Activated CD4-positive, alpha-beta memory T cell treated with anti-CD3 and anti-CD28 coated beads for 36 hours (primary cell): ENCODE measurements around the gene ATP6V0D1. TPM values are rescaled to one million over a fixed set of nuclear protein-coding genes. Genes with fewer than 3 reads are reported as not detected.

Source experiments
- CTCF ChIA-PET: fragments of 350-600 bp; sonication (Branson Sonifier 250); formaldehyde crosslinking; loops from one replicate; lab custom pipeline; 2021; ENCODE audit warnings: antibody characterized with exemption, inconsistent platforms; lab: Charles Lee
- POLR2A ChIA-PET: fragments of 350-600 bp; sonication (Branson Sonifier 250); formaldehyde crosslinking; loops from one replicate; lab custom pipeline; 2021; ENCODE audit warnings: antibody characterized with exemption; lab: Charles Lee
- DNase-seq: peaks from one replicate; pipeline ENCODE4 v3.0.0-alpha.2; 2020
- H3K27ac Mint-ChIP-seq: one replicate; pipeline ENCODE4 v1.8.0; 2021; ENCODE audit warnings: mixed read lengths
- H3K27me3 Mint-ChIP-seq: one replicate; pipeline ENCODE4 v1.8.0; 2021; ENCODE audit warnings: mixed read lengths
- H3K36me3 Mint-ChIP-seq: one replicate; pipeline ENCODE4 v1.8.0; 2021; ENCODE audit warnings: mixed read lengths
- H3K4me1 Mint-ChIP-seq: one replicate; pipeline ENCODE4 v1.8.0; 2021; ENCODE audit warnings: low read depth, mixed read lengths
- H3K4me3 Mint-ChIP-seq: one replicate; pipeline ENCODE4 v1.8.0; 2021; ENCODE audit warnings: mild to moderate bottlenecking, mixed read lengths
- H3K9me3 Mint-ChIP-seq: one replicate; pipeline ENCODE4 v1.8.0; 2021; ENCODE audit warnings: mixed read lengths
- intact Hi-C: fragments of 100-400 bp; cut with micrococcal nuclease; formaldehyde crosslinking; loops from one replicate; pipeline ENCODE4 v1.15.1; 2023
- total RNA-seq, 2 experiments: library from RNA; stranded (reverse); gene quantifications; one replicate each; pipeline ENCODE4 v1.2.3, GENCODE V29; 2021

ATP6V0D1 gene
- 10 to 100 TPM; 25.0 to 26.3 TPM for total RNA-seq

GRCh38 chr16:67480833-67481560 lies at the start of gene ATP6V0D1:
Gene ATP6V0D1 (minus strand): TSS chr16:67481157. CDS start chr16:67481086, 71 bp downstream.
- ChIA-PET CTCF (interaction anchor here (0.5 to 5.7 kb wide), 33 partner anchors 10 to 463 kb away, joined by 3 to 58 read pairs (median 5); partner anchors contain the start of genes CARMIL2, CTCF, GFOD2 and PLEKHG4), POLR2A (interaction anchor here (0.7 to 1.9 kb wide), 13 partner anchors 40 to 606 kb away, joined by 3 to 7 read pairs (median 3); partner anchors contain the start of genes ACD, GFOD2 and PSMB10)
- H3K4me1 Mint-ChIP-seq, result peaks cover 43% of the 10 kb centered on the region
- H3K36me3 Mint-ChIP-seq, result peaks cover 3% of the 10 kb centered on the region
- no peaks in the 10 kb centered on the region for H3K27me3 Mint-ChIP-seq
- peak within 1 kb of the TSS; percentile 99 for H3K4me3 Mint-ChIP-seq
- no peaks in the 10 kb centered on the region for H3K9me3 Mint-ChIP-seq
- intact Hi-C loops, result loop anchor here (1.0 to 2.0 kb wide), 6 partner anchors 33 to 325 kb away; partner anchors contain the start of genes ACD, CTCF, PARD6A and RANBP10
- H3K27ac Mint-ChIP-seq, result peak within 1 kb of the TSS; percentile 97
- peak; percentile 99 for DNase-seq

DNA sequence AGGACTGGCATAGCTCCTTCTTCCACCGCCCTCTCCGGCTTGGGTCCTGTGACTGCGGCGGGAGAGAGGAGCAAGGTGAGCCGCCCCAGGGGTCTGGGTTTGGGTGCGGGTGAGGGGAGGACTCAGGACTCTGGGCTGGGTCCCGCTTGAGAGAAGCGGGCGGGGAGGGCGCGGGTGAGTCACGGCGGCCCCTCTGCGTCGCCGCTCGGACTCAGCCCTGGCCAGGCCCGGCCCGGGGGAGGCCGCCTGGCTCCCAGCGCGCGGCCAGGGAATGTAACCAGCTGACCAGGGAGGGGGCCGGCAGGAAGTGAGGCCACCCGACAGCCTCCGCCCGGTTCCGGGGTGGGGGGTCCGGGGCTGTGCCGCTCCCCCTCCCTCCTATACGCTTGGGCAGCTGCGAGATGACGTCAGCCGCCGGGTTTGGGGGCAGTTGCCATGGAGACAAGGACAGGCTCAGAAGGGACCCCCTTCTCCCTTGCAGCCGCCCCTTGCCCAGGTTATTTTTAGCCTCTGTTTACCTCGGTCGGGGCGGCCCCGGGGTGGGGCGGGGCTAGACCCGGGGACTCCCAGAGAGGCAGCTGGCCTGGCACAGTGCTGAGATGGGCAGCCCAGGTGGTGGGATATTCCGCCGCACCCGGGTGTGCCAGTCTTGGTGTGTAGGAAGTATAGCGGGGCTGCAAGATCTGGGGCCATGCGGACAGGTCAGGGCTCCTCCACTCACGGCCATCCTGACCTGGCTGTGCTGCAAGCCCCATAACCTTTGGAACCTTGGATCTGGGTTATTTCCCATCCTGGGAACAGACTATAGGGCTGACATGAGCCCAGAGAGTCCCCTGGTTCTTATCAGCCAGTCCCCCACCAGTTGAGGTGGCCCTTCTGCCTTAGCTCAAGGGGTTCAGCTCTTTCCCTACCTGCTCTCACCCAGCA lies 49.3 kb upstream of the ATP6V0D1 start:
- POLR2A ChIA-PET, result interaction anchor here (0.6 to 1.0 kb wide), 3 partner anchors 17 to 394 kb away, joined by 3 read pairs; no protein-coding TSS in a partner anchor
- Mint-ChIP-seq H3K27ac (no peak overlapping the region), H3K4me1 (peaks cover 15% of the 10 kb centered on the region), H3K4me3 (peak overlapping the region; percentile 68), H3K27me3 (peaks cover 19% of the 10 kb centered on the region), H3K36me3 (no peaks in the 10 kb centered on the region), H3K9me3 (no peaks in the 10 kb centered on the region)
- peak; percentile 30 for DNase-seq
- intact Hi-C loops, result no loop called here
- CTCF ChIA-PET, result interaction anchor here (1.9 to 10.9 kb wide), 4 partner anchors 8 to 138 kb away, joined by 4 to 106 read pairs (median 6); no protein-coding TSS in a partner anchor

DNA sequence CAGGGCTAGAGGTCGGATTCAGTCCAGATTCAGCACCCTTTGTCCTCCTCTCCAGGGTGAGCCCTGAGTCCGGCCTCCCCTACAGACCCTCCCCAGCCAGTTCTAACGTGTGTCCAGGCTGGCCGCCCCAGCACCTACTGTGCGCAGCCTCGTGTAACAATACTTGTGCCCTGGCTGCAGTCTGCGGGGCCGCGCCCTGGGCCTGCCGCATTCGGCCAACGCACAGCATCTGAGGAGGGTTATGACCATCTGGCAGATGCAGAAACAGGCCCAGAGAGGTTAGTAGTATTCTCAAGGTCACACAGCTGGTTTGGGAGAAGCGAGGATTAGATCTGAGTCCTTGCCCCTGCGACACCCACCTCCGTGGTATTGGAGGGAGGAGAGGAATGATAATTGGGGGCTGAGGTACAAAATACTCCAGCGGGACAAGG lies 48.6 kb upstream of the ATP6V0D1 start:
- H3K36me3 Mint-ChIP-seq, result no peaks in the 10 kb centered on the region
- H3K4me1 Mint-ChIP-seq, result peaks cover 15% of the 10 kb centered on the region
- ChIA-PET CTCF (interaction anchor here (0.7 to 10.9 kb wide), 5 partner anchors 9 to 138 kb away, joined by 3 to 106 read pairs (median 4); no protein-coding TSS in a partner anchor), POLR2A (interaction anchor here (0.6 to 1.0 kb wide), 2 partner anchors 16 to 31 kb away, joined by 3 read pairs; no protein-coding TSS in a partner anchor)
- H3K9me3 Mint-ChIP-seq, result no peaks in the 10 kb centered on the region
- DNase-seq, result no peak
- intact Hi-C loops, result loop anchor here (2.0 to 10.0 kb wide), 2 partner anchors 33 to 275 kb away; partner anchors contain the start of genes CTCF, RANBP10 and TSNAXIP1
- peak overlapping the region; percentile 68 for H3K4me3 Mint-ChIP-seq
- H3K27ac Mint-ChIP-seq, result no peak overlapping the region
- H3K27me3 Mint-ChIP-seq, result peaks cover 19% of the 10 kb centered on the region

DNA sequence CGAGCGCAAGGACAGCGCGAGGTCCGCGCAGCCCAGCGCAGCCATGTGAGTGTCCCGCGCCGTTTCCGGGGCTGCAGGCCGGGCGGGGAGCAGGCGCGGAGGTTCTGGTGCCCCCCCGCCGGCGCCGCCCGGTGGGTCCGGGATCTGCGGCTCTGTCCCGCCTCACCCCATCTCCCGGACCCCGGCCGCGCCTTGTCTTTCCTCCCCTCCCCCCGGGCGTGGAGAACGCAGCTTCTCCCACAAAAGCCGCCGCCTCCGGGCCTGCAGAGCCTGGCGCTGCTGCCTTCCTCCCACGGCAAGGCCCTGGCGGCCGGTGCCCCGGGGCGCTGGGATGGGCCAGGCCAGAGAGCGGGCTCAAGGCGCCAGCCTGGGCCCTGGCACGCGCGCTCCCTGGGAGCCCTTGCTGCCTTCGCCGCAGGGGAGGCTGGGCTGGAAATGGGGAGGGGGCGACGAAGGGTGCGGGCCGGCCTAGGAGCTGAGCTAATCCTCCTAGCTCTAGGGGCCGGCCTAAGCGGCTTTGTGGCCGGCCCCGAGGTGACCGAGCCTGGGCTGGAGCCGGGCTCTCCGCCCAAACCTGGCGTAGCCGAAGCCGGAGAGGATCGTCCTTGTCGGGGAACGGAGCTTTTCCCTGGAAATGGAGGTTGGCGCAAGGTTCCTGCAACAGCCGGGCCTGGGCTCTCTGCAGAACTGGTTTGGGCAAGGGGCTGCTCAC lies 48.1 kb upstream of the ATP6V0D1 start:
- no peaks in the 10 kb centered on the region for H3K36me3 Mint-ChIP-seq
- intact Hi-C loops, result loop anchor here (2.0 to 10.0 kb wide), 2 partner anchors 34 to 276 kb away; partner anchors contain the start of genes CTCF, RANBP10 and TSNAXIP1
- POLR2A ChIA-PET, result interaction anchor here (0.6 kb wide), 1 partner anchor 32 kb away, joined by 3 read pairs; no protein-coding TSS in a partner anchor
- H3K27me3 Mint-ChIP-seq, result peaks cover 19% of the 10 kb centered on the region
- DNase-seq, result peak; percentile 41
- CTCF ChIA-PET, result interaction anchor here (0.6 to 10.9 kb wide), 6 partner anchors 8 to 733 kb away, joined by 3 to 106 read pairs (median 4); no protein-coding TSS in a partner anchor
- peak overlapping the region; percentile 68 for H3K4me3 Mint-ChIP-seq
- H3K27ac Mint-ChIP-seq, result no peak overlapping the region
- no peaks in the 10 kb centered on the region for H3K9me3 Mint-ChIP-seq
- peaks cover 15% of the 10 kb centered on the region for H3K4me1 Mint-ChIP-seq

- ChIA-PET POLR2A (no interaction called here), CTCF (interaction anchor here (0.6 to 10.9 kb wide), 5 partner anchors 7 to 733 kb away, joined by 3 to 106 read pairs (median 4); no protein-coding TSS in a partner anchor)
- Mint-ChIP-seq H3K4me3 (peak within 1 kb of the TSS; percentile 68), H3K27me3 (peaks cover 19% of the 10 kb centered on the region), H3K27ac (no peak within 1 kb of the TSS), H3K4me1 (peaks cover 15% of the 10 kb centered on the region), H3K36me3 (no peaks in the 10 kb centered on the region), H3K9me3 (no peaks in the 10 kb centered on the region)
- peak; percentile 54 for DNase-seq
- intact Hi-C loops, result loop anchor here (2.0 to 10.0 kb wide), 2 partner anchors 34 to 276 kb away; partner anchors contain the start of genes CTCF, RANBP10 and TSNAXIP1
Measured at GRCh38 chr16:67528222-67528869, 47.4 kb upstream of the ATP6V0D1 start, which contains the start of gene RIPOR1. Gene RIPOR1 (plus strand): TSS chr16:67528829. CDS start chr16:67538447, 9,618 bp downstream.

DNA sequence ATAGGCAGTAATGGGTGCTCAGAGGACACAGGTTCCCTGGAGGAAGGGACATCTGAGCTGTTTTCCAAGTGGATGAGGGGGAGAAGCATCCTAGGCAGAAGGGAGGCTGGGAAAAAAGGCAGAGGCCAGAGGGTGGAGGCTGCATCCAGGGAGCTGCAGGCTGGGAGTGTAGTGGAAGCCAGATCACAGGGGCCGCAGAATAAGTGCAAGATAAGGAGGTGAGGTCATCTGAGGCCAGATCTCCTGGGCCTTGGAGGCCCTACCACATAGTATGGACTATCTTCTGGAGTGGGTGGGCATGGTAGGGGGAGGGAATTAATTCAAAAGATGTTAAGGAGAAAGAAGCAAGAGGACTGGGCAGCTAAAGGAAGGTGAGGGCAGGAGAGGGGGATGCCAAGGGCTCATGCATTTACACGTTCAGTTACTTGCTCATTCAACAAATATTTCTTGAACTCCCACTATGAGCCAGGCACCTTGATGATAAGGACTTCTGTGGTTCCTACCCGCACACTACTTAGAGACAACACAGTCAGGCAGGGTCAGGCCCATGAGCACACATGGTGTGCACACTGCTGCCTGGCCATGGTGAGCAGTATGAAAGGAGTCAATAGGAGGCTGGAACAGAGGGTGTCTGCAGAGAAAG lies 45.3 kb upstream of the ATP6V0D1 start:
- intact Hi-C loops, result loop anchor here (10.0 kb wide), 1 partner anchor 279 kb away; the partner anchor contains the start of genes RANBP10 and TSNAXIP1
- peaks cover 15% of the 10 kb centered on the region for H3K4me1 Mint-ChIP-seq
- H3K27ac Mint-ChIP-seq, result no peak overlapping the region
- DNase-seq, result no peak
- H3K27me3 Mint-ChIP-seq, result peaks cover 15% of the 10 kb centered on the region
- CTCF ChIA-PET, result interaction anchor here (0.6 to 3.4 kb wide), 6 partner anchors 10 to 514 kb away, joined by 3 to 15 read pairs (median 3); partner anchors contain the start of genes ATP6V0D1 and CTCF
- H3K9me3 Mint-ChIP-seq, result no peaks in the 10 kb centered on the region
- POLR2A ChIA-PET, result no interaction called here
- no peaks in the 10 kb centered on the region for H3K36me3 Mint-ChIP-seq
- no peak overlapping the region for H3K4me3 Mint-ChIP-seq

GRCh38 chr16:67525176-67525860 lies 44.4 kb upstream of the ATP6V0D1 start:
- Mint-ChIP-seq H3K27me3 (peaks cover 6% of the 10 kb centered on the region), H3K4me3 (no peak overlapping the region), H3K27ac (no peak overlapping the region), H3K36me3 (no peaks in the 10 kb centered on the region), H3K4me1 (peaks cover 13% of the 10 kb centered on the region), H3K9me3 (no peaks in the 10 kb centered on the region)
- POLR2A ChIA-PET, result no interaction called here
- DNase-seq, result no peak
- CTCF ChIA-PET, result interaction anchor here (0.6 to 3.4 kb wide), 7 partner anchors 11 to 515 kb away, joined by 3 to 15 read pairs (median 3); partner anchors contain the start of genes ATP6V0D1 and CTCF
- intact Hi-C loops, result loop anchor here (10.0 kb wide), 1 partner anchor 279 kb away; the partner anchor contains the start of genes RANBP10 and TSNAXIP1

DNA sequence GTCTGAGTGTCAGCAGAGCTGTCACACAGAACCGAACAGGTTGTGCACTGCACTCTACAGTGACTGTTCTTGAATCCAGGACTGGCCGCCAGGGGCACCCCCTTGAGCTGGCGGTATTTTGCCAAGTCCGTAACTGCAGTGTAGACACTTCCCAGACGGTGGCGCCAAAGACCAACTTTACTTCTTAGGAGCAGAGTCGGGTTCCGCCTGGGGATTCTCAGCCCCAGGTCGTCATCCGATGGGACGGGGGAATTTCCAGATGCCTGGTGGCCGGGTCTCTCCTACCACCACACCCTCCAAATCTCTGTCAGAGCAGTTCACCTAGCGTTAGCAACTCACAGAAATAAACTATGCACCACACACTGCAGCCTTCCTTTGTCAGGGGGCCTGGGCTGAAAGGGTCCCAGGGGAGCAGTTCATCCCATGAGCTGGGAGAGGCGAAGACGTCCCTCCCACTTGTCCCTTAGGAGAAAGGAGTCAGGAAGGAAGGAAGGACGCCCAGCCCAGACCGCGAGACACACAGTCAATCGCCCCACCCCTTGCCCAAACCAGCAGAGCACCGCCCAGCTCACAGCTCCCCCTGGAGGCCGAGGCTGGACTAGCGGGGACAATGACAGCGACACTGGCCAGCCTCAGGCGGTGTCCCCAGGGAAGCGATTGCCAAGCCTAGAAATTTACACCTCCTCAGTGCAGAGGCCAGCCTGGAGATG lies 40.3 kb upstream of the ATP6V0D1 start:
- Mint-ChIP-seq H3K9me3 (no peaks in the 10 kb centered on the region), H3K36me3 (no peaks in the 10 kb centered on the region), H3K4me3 (peak overlapping the region; percentile 82), H3K27ac (peak overlapping the region; percentile 95), H3K4me1 (peaks cover 8% of the 10 kb centered on the region), H3K27me3 (no peaks in the 10 kb centered on the region)
- peak; percentile 99 for DNase-seq
- POLR2A ChIA-PET, result interaction anchor here (0.6 to 1.9 kb wide), 8 partner anchors 10 to 285 kb away, joined by 3 to 9 read pairs (median 4); partner anchors contain the start of genes ATP6V0D1, CARMIL2, CTCF and RANBP10
- CTCF ChIA-PET, result interaction anchor here (0.5 to 4.1 kb wide), 70 partner anchors 9 to 741 kb away, joined by 3 to 106 read pairs (median 6); partner anchors contain the start of genes ACD, AGRP, ATP6V0D1 and C16orf86
- intact Hi-C loops, result loop anchor here (1.0 to 10.0 kb wide), 7 partner anchors 17 to 406 kb away; partner anchors contain the start of genes ATP6V0D1, CARMIL2, CTCF and RANBP10
